B cell (primary cell): ENCODE results near the gene LARGE1. TPM values are rescaled to one million over a fixed set of nuclear protein-coding genes. Genes with fewer than 3 reads are reported as not detected.

ENCODE experiments used
- ATAC-seq: fragments of 200-7000 bp; cut with Tn5 transposase; one replicate; pipeline ENCODE4 v1.10.0; 2021; ENCODE audit warnings: low read depth, mild to moderate bottlenecking, moderate number of reproducible peaks, moderate library complexity
- CTCF ChIA-PET: fragments of 350-600 bp; sonication (Branson Sonifier 250); formaldehyde crosslinking; loops from one replicate; lab custom pipeline; 2021; ENCODE audit warnings: antibody characterized with exemption, inconsistent platforms; lab: Charles Lee
- POLR2A ChIA-PET: fragments of 350-600 bp; sonication (Branson Sonifier 250); formaldehyde crosslinking; loops from one replicate; lab custom pipeline; 2021; ENCODE audit warnings: antibody characterized with exemption; lab: Charles Lee
- DNase-seq: peaks from one replicate; pipeline ENCODE4 v3.0.0; 2013
- H2AFZ ChIP-seq: 2 replicates; pipeline ENCODE4 v1.6.1; 2012; ENCODE audit warnings: mild to moderate bottlenecking, low read depth, low read length; ENCODE audit not compliant: insufficient read depth, poor library complexity, severe bottlenecking
- H3K27ac ChIP-seq, 2 donors: 1 replicate in 1 of 2; 2 replicates in 1 of 2; pipeline ENCODE4 v1.5.1; 2012 to 2013; ENCODE audit warnings: low read length in 2 of 2, mild to moderate bottlenecking in 2 of 2, moderate library complexity in 1 of 2
- H3K27me3 ChIP-seq, 4 experiments: fragments of 200-600 bp in 1 of 4; sonication (generic) in 1 of 4; replicated peaks in 1 of 4; 1 replicate in 2 of 4; 2 replicates in 2 of 4; pipeline versions ENCODE4 v1.6.1 to v1.7.0; 2013 to 2016; ENCODE audit warnings: low read length in 3 of 4, mild to moderate bottlenecking in 2 of 4, mixed read lengths in 1 of 4, moderate library complexity in 1 of 4; ENCODE audit not compliant: insufficient read depth in 4 of 4, control insufficient read depth in 3 of 4; ENCODE audit errors: control extremely low read depth in 1 of 4
- H3K36me3 ChIP-seq, 2 experiments: replicated peaks in 1 of 2; 1 replicate in 1 of 2; 2 replicates in 1 of 2; pipeline versions ENCODE4 v1.6.1 to v1.7.1; 2013; ENCODE audit warnings: low read length in 1 of 2; ENCODE audit not compliant: insufficient read depth in 2 of 2, control insufficient read depth in 1 of 2; ENCODE audit errors: control extremely low read depth in 1 of 2, extremely low read depth in 1 of 2
- H3K4me1 ChIP-seq, 2 donors: fragments of 200-600 bp in 1 of 2; sonication (generic) in 1 of 2; 1 replicate in 1 of 2; 2 replicates in 1 of 2; pipeline versions ENCODE4 v1.5.1 to v1.6.1; 2013 to 2017; ENCODE audit warnings: low read length in 2 of 2; ENCODE audit not compliant: control insufficient read depth in 2 of 2, insufficient read depth in 2 of 2
- H3K4me2 ChIP-seq: replicated peaks from 2 replicates; pipeline ENCODE3; 2012; ENCODE audit warnings: mild to moderate bottlenecking, low read depth, low read length; ENCODE audit not compliant: poor library complexity, severe bottlenecking
- H3K4me3 ChIP-seq, 5 experiments: fragments of 200-600 bp in 1 of 5; sonication (generic) in 1 of 5; 1 replicate in 3 of 5; 2 replicates in 2 of 5; pipeline versions ENCODE4 v1.5.1 to v1.7.0; 2011 to 2016; ENCODE audit warnings: low read length in 4 of 5, mild to moderate bottlenecking in 4 of 5, low read depth in 2 of 5, control low read depth in 1 of 5, moderate library complexity in 1 of 5; ENCODE audit not compliant: insufficient read depth in 1 of 5; ENCODE audit errors: control extremely low read depth in 1 of 5, extremely low read depth in 1 of 5
- H3K79me2 ChIP-seq: fragments of 200-600 bp; sonication (generic); one replicate; pipeline ENCODE4 v1.6.0; 2016; ENCODE audit warnings: low read length; ENCODE audit not compliant: control insufficient read depth, insufficient read depth
- H3K9ac ChIP-seq: fragments of 200-600 bp; sonication (generic); 2 replicates; pipeline ENCODE4 v1.6.1; 2017; ENCODE audit warnings: mild to moderate bottlenecking, low read length, moderate library complexity
- H3K9me3 ChIP-seq, 3 donors: one replicate each; pipeline versions ENCODE4 v1.6.1 to v1.7.1; 2013; ENCODE audit warnings: low read length in 2 of 3; ENCODE audit not compliant: control insufficient read depth in 2 of 3, insufficient read depth in 1 of 3; ENCODE audit errors: control extremely low read depth in 1 of 3
- H4K20me1 ChIP-seq: 2 replicates; pipeline ENCODE4 v1.6.0; 2012; ENCODE audit warnings: mild to moderate bottlenecking, low read length; ENCODE audit not compliant: insufficient read depth, control insufficient read depth, poor library complexity, severe bottlenecking
- H3K27ac Mint-ChIP-seq: one replicate; pipeline ENCODE4 v1.8.0; 2021; ENCODE audit warnings: mixed read lengths
- H3K27me3 Mint-ChIP-seq: one replicate; pipeline ENCODE4 v1.8.0; 2021; ENCODE audit warnings: mixed read lengths
- H3K4me1 Mint-ChIP-seq: one replicate; pipeline ENCODE4 v1.8.0; 2021; ENCODE audit warnings: mixed read lengths
- H3K4me3 Mint-ChIP-seq: one replicate; pipeline ENCODE4 v1.8.0; 2021; ENCODE audit warnings: mixed read lengths
- H3K9me3 Mint-ChIP-seq: one replicate; pipeline ENCODE4 v1.8.0; 2022; ENCODE audit warnings: mixed read lengths; ENCODE audit not compliant: insufficient read depth
- CTCF ChIP-seq: fragments of 200-600 bp; IDR thresholded peaks from one replicate; pipeline ENCODE4 v1.8.0; 2022; ENCODE audit warnings: antibody characterized with exemption, mild to moderate bottlenecking
- EZH2 ChIP-seq: IDR thresholded peaks from 2 replicates; pipeline ENCODE4 v1.6.1; 2012; ENCODE audit warnings: borderline replicate concordance, low read depth, mild to moderate bottlenecking, moderate library complexity, low read length; ENCODE audit not compliant: insufficient read depth, poor library complexity, severe bottlenecking
- WGBS: methylation state at CpG from one replicate; pipeline ENCODE4 v1.1.5; 2013; ENCODE audit warnings: missing lambda C conversion rate; ENCODE audit not compliant: insufficient coverage; 5-methylcytosine and 5-hydroxymethylcytosine counted together
- intact Hi-C: fragments of 100-400 bp; cut with micrococcal nuclease; formaldehyde crosslinking; loops from one replicate; pipeline ENCODE4 v1.10.0; 2022
- polyA plus RNA-seq: library from polyadenylated mRNA; depleted of rRNA; stranded (reverse); fragments of >200 nt; gene quantifications from 2 replicates; pipeline ENCODE4 v1.2.3, GENCODE V29; 2012
- total RNA-seq, 2 donors: library from RNA; stranded (reverse); fragments of 120-200 nt in 1 of 2; gene quantifications; 1 replicate in 1 of 2; 2 replicates in 1 of 2; pipeline versions ENCODE4 v1.2.3 to v1.2.4, GENCODE V29; 2013 to 2022

LARGE1 gene
- total and polyA plus RNA-seq, 2 donors (not counting 1 experiment from before 2014, with no cell fraction given): 20.7 to 82.0 TPM

GRCh38 chr22:33519974-33520903 lies 400.0 kb downstream of the LARGE1 start:
- Histone ChIP-seq H4K20me1 (no peaks in the 10 kb centered on the region), H3K36me3 (no peaks in the 10 kb centered on the region), H3K27me3 (no peaks in the 10 kb centered on the region), H3K4me1 (peaks cover 57 to 63% of the 10 kb centered on the region in 2 donors), H3K9ac (peak overlapping the region; percentile 38), H3K27ac (peak overlapping the region; percentile 38 to 75), H3K4me2 (peak overlapping the region; percentile 67), H3K4me3 (peak overlapping the region in 1 of 5 experiments; percentile 48), H3K9me3 (peaks cover 0 to 8% (median 5%) of the 10 kb centered on the region in 3 donors), H2AFZ (no peak overlapping the region), H3K79me2 (peaks cover 26% of the 10 kb centered on the region)
- H3K27ac Mint-ChIP-seq: peak overlapping the region; percentile 87
- peak; percentile 41 for DNase-seq
- peaks cover 62% of the 10 kb centered on the region for H3K4me1 Mint-ChIP-seq
- CTCF ChIA-PET: interaction anchor here (0.6 to 8.9 kb wide), 27 partner anchors 9 to 1504 kb away, joined by 3 to 258 read pairs (median 4); partner anchors contain the start of gene LARGE1
- intact Hi-C loops: loop anchor here (1.0 kb wide), 5 partner anchors 48 to 591 kb away; no protein-coding TSS in a partner anchor
- WGBS: 72% methylated on average over 12 of the region's 13 CpGs
- TF ChIP-seq CTCF: no peak
- no peak for TF ChIP-seq EZH2
- POLR2A ChIA-PET: interaction anchor here (0.6 to 5.2 kb wide), 9 partner anchors 43 to 399 kb away, joined by 3 to 28 read pairs (median 6); no protein-coding TSS in a partner anchor
- peak; percentile 28 for ATAC-seq
- peak overlapping the region; percentile 75 for H3K4me3 Mint-ChIP-seq
- no peaks in the 10 kb centered on the region for H3K9me3 Mint-ChIP-seq
- no peaks in the 10 kb centered on the region for H3K27me3 Mint-ChIP-seq
